Prostate gland (tissue), 2 donors: Measurements from ENCODE around the gene ATRN.

Source experiments
- CTCF ChIP-seq, 4 experiments: fragments of 200-600 bp in 2 of 4; fragments of 450-650 bp in 2 of 4; sonication (generic) in 2 of 4; IDR thresholded peaks; 1 replicate in 3 of 4; 2 replicates in 1 of 4; pipeline ENCODE4 v1.5.1; 2016 to 2019; ENCODE audit warnings: antibody characterized with exemption in 4 of 4, mild to moderate bottlenecking in 2 of 4, moderate library complexity in 2 of 4
- POLR2A ChIP-seq: fragments of 450-650 bp; IDR thresholded peaks from one replicate; pipeline ENCODE4 v1.6.1; 2016; ENCODE audit warnings: antibody characterized with exemption, mild to moderate bottlenecking
- POLR2AphosphoS5 ChIP-seq: sonication (generic); formaldehyde crosslinking; IDR thresholded peaks from one replicate; pipeline ENCODE4 v1.6.1; 2017; ENCODE audit warnings: antibody characterized with exemption

GRCh38 chr20:3446779-3447178 lies 24.0 kb upstream of the ATRN start:
- TF ChIP-seq CTCF (IDR thresholded peaks at IDR 0.05) (no peak), POLR2A (no peak), POLR2AphosphoS5 (no peak)
